Activated T-cell treated with anti-CD3 and anti-CD28 coated beads, Interleukin-2, amount 50 U/mL, for 4 hours (primary cell): ENCODE results near the gene MAP3K3. TPM values are rescaled to one million over a fixed set of nuclear protein-coding genes. Genes with fewer than 3 reads are reported as not detected.

Source experiments
- ATAC-seq, 2 donors: fragments of 200-7000 bp; cut with Tn5 transposase; one replicate each; pipeline ENCODE4 v1.10.0; 2021
- DNase-seq: peaks from one replicate; pipeline ENCODE4 v3.0.0-alpha.2; 2020
- H3K27me3 Mint-ChIP-seq: one replicate; pipeline ENCODE4 v1.8.0; 2021; ENCODE audit warnings: low read depth, mixed read lengths
- H3K36me3 Mint-ChIP-seq: one replicate; pipeline ENCODE4 v1.8.0; 2022; ENCODE audit warnings: mixed read lengths; ENCODE audit not compliant: insufficient read depth
- H3K4me1 Mint-ChIP-seq: one replicate; pipeline ENCODE4 v1.8.0; 2021; ENCODE audit warnings: low read depth, mixed read lengths
- H3K4me3 Mint-ChIP-seq: one replicate; pipeline ENCODE4 v1.8.0; 2021; ENCODE audit warnings: mild to moderate bottlenecking, moderate library complexity, mixed read lengths
- H3K9me3 Mint-ChIP-seq: one replicate; pipeline ENCODE4 v1.8.0; 2021; ENCODE audit warnings: mixed read lengths
- total RNA-seq, 3 donors: library from RNA; stranded (reverse); gene quantifications; one replicate each; pipeline ENCODE4 v1.2.1, GENCODE V29; 2021

MAP3K3 gene
- total RNA-seq, 3 donors from 2014 or later: 17.9 to 21.6 (median 17.9) TPM

GRCh38 chr17:63698886-63699637 lies 76.8 kb downstream of the MAP3K3 start:
- Mint-ChIP-seq H3K4me3 (peak overlapping the region; percentile 82), H3K36me3 (peaks cover 10% of the 10 kb centered on the region), H3K9me3 (no peaks in the 10 kb centered on the region), H3K27me3 (no peaks in the 10 kb centered on the region), H3K4me1 (peaks cover 75% of the 10 kb centered on the region)
- DNase-seq: peak; percentile 79
- peak; percentile 17 to 20 for ATAC-seq

- H3K4me1 Mint-ChIP-seq: peaks cover 71% of the 10 kb centered on the region
- no peaks in the 10 kb centered on the region for H3K9me3 Mint-ChIP-seq
- peaks cover 10% of the 10 kb centered on the region for H3K36me3 Mint-ChIP-seq
- H3K27me3 Mint-ChIP-seq: no peaks in the 10 kb centered on the region
- H3K4me3 Mint-ChIP-seq: peak within 1 kb of the TSS; percentile 87
- peak; percentile 84 for DNase-seq
- peak; percentile 31 to 35 for ATAC-seq
Observed at GRCh38 chr17:63699638-63700527, 77.7 kb downstream of the MAP3K3 start, which contains the start of gene LIMD2. Gene LIMD2 (minus strand): TSS chr17:63700125. CDS start chr17:63699298, 827 bp downstream.

- no peaks in the 10 kb centered on the region for H3K9me3 Mint-ChIP-seq
- ATAC-seq: peak; percentile 9
- H3K36me3 Mint-ChIP-seq: peaks cover 14% of the 10 kb centered on the region
Observed at GRCh38 chr17:63700528-63701455, 78.6 kb downstream of the MAP3K3 start.

GRCh38 chr17:63701456-63701820 lies 79.2 kb downstream of the MAP3K3 start:
- peak overlapping the region; percentile 87 for H3K4me3 Mint-ChIP-seq
- H3K4me1 Mint-ChIP-seq: peaks cover 71% of the 10 kb centered on the region
- H3K36me3 Mint-ChIP-seq: peaks cover 12% of the 10 kb centered on the region
- ATAC-seq: no peak
- H3K9me3 Mint-ChIP-seq: no peaks in the 10 kb centered on the region
- H3K27me3 Mint-ChIP-seq: no peaks in the 10 kb centered on the region
- no peak for DNase-seq

More at GRCh38 chr17:63700528-63701455, 78.6 kb downstream of the MAP3K3 start:
- H3K4me1 Mint-ChIP-seq: peaks cover 71% of the 10 kb centered on the region
- H3K27me3 Mint-ChIP-seq: no peaks in the 10 kb centered on the region
- DNase-seq: peak; percentile 39
- peak overlapping the region; percentile 87 for H3K4me3 Mint-ChIP-seq

GRCh38 chr17:63701868-63702720 lies 79.9 kb downstream of the MAP3K3 start:
- peaks cover 71% of the 10 kb centered on the region for H3K4me1 Mint-ChIP-seq
- DNase-seq (peak; percentile 71), ATAC-seq (peak; percentile 9 to 11)
- peak overlapping the region; percentile 87 for H3K4me3 Mint-ChIP-seq
- H3K36me3 Mint-ChIP-seq: peaks cover 12% of the 10 kb centered on the region
- H3K27me3 Mint-ChIP-seq: no peaks in the 10 kb centered on the region
- H3K9me3 Mint-ChIP-seq: no peaks in the 10 kb centered on the region

GRCh38 chr17:63702721-63703015 lies 80.5 kb downstream of the MAP3K3 start:
- H3K27me3 Mint-ChIP-seq: no peaks in the 10 kb centered on the region
- no peaks in the 10 kb centered on the region for H3K9me3 Mint-ChIP-seq
- H3K36me3 Mint-ChIP-seq: peaks cover 12% of the 10 kb centered on the region
- H3K4me3 Mint-ChIP-seq: peak overlapping the region; percentile 87
- H3K4me1 Mint-ChIP-seq: peaks cover 71% of the 10 kb centered on the region
- no peak for ATAC-seq
- DNase-seq: no peak

- ATAC-seq (no peak), DNase-seq (no peak)
- Mint-ChIP-seq H3K9me3 (no peaks in the 10 kb centered on the region), H3K27me3 (no peaks in the 10 kb centered on the region), H3K4me1 (peaks cover 68% of the 10 kb centered on the region), H3K4me3 (peak overlapping the region; percentile 87), H3K36me3 (peaks cover 12% of the 10 kb centered on the region)
Observed at GRCh38 chr17:63703029-63703428, 80.8 kb downstream of the MAP3K3 start.

- Mint-ChIP-seq H3K27me3 (no peaks in the 10 kb centered on the region), H3K36me3 (peaks cover 12% of the 10 kb centered on the region), H3K4me3 (peak overlapping the region; percentile 46), H3K4me1 (peaks cover 71% of the 10 kb centered on the region), H3K9me3 (no peaks in the 10 kb centered on the region)
- ATAC-seq: no peak
- DNase-seq: no peak
Observed at GRCh38 chr17:63703556-63704258, 81.5 kb downstream of the MAP3K3 start.

- Mint-ChIP-seq H3K9me3 (no peaks in the 10 kb centered on the region), H3K27me3 (no peaks in the 10 kb centered on the region), H3K4me1 (peaks cover 76% of the 10 kb centered on the region), H3K36me3 (peaks cover 15% of the 10 kb centered on the region), H3K4me3 (no peak overlapping the region)
- ATAC-seq (no peak), DNase-seq (no peak)
Observed at GRCh38 chr17:63704259-63704576, 82.0 kb downstream of the MAP3K3 start.

GRCh38 chr17:63704836-63705235 lies 82.6 kb downstream of the MAP3K3 start:
- peaks cover 18% of the 10 kb centered on the region for H3K36me3 Mint-ChIP-seq
- H3K27me3 Mint-ChIP-seq: no peaks in the 10 kb centered on the region
- no peak for ATAC-seq
- no peak overlapping the region for H3K4me3 Mint-ChIP-seq
- peaks cover 82% of the 10 kb centered on the region for H3K4me1 Mint-ChIP-seq
- DNase-seq: no peak
- no peaks in the 10 kb centered on the region for H3K9me3 Mint-ChIP-seq

- no peaks in the 10 kb centered on the region for H3K9me3 Mint-ChIP-seq
- ATAC-seq (no peak), DNase-seq (no peak)
- no peak overlapping the region for H3K4me3 Mint-ChIP-seq
- peaks cover 90% of the 10 kb centered on the region for H3K4me1 Mint-ChIP-seq
- H3K27me3 Mint-ChIP-seq: no peaks in the 10 kb centered on the region
- H3K36me3 Mint-ChIP-seq: peaks cover 18% of the 10 kb centered on the region
Observed at GRCh38 chr17:63705657-63706056, 83.4 kb downstream of the MAP3K3 start.

GRCh38 chr17:63706336-63707082 lies 84.3 kb downstream of the MAP3K3 start:
- Mint-ChIP-seq H3K4me3 (peak overlapping the region; percentile 11), H3K9me3 (no peaks in the 10 kb centered on the region), H3K36me3 (peaks cover 18% of the 10 kb centered on the region), H3K4me1 (peaks cover 84% of the 10 kb centered on the region), H3K27me3 (no peaks in the 10 kb centered on the region)
- DNase-seq: no peak
- ATAC-seq: no peak
